PC-9 (cell line): Measurements from ENCODE around the gene ITGB7.

ENCODE experiments used
- EZH2 ChIP-seq: fragments of 200-600 bp; sonication (generic); IDR thresholded peaks from 2 replicates; pipeline ENCODE4 v1.8.0; 2017; ENCODE audit warnings: antibody characterized with exemption, low read depth
- TF ChIP-seq, protein P1 (sequence below): fragments of 200-600 bp; sonication (generic); conservative IDR thresholded peaks from 2 replicates; pipeline ENCODE4 v1.6.1; 2017; ENCODE audit warnings: mixed run types, antibody characterized with exemption, mild to moderate bottlenecking, moderate library complexity

DNA sequence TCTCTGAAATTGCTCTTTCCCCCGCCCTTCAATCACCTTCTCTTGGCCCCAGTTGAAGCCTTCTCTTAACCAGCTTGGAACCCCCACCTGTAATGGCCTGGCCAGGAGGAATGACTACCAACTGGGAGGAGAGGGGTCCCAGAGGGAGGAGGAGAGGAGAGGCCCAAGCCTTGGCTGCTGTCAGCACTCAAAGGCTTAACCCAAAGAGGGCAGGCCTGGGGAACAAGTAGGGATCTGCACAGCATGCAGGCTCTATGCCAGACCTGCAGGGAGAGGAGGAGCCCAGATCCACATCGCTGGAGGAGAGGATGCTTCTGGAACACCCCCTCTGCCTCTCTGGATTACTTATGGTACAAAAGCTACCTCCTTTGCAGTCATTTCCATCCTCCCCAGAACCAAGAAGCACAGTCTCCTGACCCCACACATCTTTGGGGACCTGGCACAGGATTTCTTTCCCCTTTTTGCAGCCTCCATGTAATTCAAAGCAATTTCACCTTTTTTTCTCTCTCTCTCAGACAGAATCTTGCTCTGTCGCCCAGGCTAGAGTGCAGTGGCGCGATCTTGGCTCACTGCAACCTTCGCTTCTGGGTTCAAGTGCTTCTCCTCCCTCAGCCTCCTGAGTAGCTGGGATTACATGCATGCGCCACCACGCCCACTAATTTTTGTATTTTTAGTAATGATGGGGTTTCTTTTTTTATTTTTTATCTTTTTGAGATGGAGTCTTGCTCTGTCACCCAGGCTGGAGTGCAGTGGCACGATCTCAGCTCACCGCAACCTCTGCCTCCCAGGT is 18.8 kb upstream of the ITGB7 start:
- TF ChIP-seq, protein P1, sequence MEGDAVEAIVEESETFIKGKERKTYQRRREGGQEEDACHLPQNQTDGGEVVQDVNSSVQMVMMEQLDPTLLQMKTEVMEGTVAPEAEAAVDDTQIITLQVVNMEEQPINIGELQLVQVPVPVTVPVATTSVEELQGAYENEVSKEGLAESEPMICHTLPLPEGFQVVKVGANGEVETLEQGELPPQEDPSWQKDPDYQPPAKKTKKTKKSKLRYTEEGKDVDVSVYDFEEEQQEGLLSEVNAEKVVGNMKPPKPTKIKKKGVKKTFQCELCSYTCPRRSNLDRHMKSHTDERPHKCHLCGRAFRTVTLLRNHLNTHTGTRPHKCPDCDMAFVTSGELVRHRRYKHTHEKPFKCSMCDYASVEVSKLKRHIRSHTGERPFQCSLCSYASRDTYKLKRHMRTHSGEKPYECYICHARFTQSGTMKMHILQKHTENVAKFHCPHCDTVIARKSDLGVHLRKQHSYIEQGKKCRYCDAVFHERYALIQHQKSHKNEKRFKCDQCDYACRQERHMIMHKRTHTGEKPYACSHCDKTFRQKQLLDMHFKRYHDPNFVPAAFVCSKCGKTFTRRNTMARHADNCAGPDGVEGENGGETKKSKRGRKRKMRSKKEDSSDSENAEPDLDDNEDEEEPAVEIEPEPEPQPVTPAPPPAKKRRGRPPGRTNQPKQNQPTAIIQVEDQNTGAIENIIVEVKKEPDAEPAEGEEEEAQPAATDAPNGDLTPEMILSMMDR: no peak
- no peak for TF ChIP-seq EZH2
